Measurements from ENCODE around the gene DERA.
"Not testable (repeated sequence)": the region's sequence is repeated elsewhere in the genome, so short reads cannot be mapped to it uniquely, and the experiment has no call there.

DERA gene

DNA sequence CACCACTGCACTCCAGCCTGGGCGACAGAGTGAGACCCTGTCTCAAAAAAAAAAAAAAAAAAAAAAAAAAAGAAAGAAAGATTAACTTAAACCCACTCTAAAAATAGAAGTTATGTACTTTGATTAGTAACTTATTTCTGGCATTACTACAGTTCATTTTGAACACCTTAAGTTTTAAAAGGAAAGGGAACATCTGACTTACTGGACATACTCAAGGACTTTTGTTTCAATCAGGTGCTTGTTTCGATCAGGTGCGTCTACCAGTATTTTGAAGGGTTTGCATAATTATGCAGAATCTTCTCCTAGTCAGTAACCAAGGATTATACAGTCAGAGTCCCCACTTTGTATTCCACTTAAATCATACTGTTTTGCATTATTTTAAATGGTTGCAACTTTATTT lies 105.6 kb downstream of the DERA start:
- no peak for DNase-seq

DNA sequence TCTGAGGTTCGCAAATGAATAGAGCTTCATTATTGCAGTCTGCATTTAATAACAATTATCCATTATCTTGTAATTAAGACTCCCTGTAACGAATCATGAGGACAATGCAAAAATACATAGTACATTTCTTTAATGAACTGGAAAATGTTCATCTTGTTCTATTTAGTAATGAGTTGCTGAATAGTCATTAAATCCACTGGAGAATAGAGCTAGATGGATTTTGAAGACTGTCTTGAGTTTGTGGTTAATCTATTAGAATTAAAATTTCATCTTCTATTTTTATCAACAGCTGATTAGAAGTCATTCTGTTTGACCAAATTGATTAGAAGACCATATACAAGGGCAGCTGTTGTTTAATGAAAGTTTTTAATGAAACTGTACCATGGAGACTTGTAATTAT lies 107.2 kb downstream of the DERA start:
- no peak for DNase-seq

DNA sequence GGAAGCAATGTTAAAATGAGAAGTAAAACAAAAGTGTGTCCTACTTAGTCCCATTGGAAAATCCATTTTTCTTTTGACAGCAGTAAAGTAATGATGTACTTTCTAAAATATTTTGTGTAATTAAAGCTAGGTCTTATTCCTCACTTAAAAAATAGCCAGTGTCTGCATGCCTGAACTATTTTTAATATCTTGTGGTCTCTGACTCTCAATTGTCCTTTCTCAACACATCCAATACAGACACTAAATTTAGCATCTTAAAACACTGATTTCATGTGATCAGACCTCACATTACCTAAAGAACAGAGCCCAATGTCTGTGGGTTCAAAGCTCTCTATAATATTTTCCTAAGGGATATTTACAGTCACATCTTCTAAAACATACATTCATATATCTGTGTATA lies 108.0 kb downstream of the DERA start:
- DNase-seq, result no peak

DNA sequence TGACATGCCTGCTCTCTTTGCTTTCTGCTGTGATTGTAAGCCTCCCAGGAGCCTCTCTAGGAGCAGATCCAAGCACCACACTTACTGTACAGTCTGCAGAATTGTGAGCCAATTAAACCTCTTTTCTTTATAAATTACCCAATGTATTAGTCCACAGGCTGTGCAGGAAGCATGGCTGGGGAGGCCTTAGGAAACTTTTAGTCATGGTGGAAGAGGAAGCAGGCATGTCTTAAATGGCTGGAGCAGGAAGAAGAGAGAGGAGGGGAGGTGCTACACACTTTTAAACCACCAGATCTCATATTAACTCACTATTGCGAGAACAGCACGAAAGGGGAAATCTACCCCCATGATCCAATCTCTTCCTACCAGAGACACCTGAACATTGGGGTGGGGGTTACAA lies 108.9 kb downstream of the DERA start:
- DNase-seq, result no peak

DNA sequence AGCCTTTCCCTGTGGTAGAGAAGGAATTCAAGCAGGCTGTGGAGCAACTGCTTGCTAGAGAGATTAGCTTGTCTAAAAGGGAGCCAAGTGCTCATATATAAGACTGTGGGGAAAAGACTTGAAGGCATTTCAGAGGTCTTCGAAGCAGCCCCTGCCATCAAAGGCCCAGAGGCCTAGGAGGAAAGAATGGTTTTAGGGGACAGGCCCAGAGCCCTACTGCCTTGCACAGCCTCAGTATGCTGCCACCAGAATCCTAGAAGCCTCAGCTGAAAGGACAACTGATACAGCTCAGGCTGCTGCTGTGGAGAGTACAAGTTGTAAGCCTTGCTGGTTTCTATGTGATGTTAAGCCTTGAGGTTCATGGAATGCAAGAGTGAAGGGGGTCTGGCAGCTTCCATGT lies 109.9 kb downstream of the DERA start:
- DNase-seq, result no peak

DNA sequence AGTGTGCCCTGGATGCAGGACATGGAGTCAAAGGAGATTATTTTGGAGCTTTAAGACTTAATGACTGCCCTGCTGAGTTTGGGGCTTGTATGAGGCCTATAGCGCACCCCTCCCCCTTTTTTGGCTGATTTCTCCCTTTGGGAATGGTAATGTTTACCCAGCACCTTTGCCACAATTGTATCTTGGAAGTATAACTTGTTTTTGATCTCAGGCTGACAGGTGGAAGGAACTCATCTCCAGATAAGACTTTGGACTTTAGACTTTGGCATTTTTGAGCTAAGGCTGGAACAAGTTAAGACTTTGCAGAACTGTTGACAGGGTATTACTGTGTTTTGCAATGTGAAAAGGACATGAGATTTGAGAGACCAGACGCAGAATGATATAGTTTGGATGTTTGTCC lies 110.5 kb downstream of the DERA start:
- no peak for DNase-seq

DNA sequence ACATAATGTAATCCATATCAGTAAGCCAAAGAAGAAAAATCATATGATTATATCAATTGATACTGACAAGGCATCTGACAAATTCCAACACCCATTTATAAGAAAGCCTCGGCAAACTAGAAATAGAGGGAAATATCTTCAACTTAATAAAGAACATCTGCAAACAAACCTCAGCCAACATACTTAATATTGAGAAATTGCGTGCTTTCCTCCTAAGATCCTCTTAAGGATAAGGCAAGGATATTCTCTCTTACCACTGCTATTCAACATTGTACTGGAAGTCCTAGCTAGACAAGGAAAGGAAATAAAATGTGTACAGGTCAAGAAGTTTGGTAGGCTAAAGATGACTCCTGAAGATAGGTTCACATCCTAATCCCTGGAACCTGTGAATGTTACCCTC lies 115.9 kb downstream of the DERA start:
- no peak for DNase-seq

DNA sequence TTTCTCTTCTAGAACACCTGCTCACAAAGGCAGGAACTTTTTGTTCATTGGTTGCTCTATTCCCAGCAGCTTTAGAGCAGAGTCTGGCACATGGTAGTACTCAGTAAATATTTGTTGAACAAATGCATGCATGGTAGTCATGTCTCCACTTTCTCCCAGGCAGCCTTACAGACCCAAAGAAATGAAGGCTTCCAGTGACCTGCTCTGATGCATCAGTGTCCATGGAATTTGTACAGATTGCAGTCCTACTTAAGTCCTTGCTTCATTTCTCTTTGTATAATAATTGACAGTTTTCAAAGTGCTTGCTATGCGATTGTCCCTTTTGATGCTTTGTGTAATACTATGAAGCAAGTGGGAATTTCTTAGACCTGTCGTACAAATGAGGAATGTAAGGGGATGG lies 119.6 kb downstream of the DERA start:
- no peak for DNase-seq

DNA sequence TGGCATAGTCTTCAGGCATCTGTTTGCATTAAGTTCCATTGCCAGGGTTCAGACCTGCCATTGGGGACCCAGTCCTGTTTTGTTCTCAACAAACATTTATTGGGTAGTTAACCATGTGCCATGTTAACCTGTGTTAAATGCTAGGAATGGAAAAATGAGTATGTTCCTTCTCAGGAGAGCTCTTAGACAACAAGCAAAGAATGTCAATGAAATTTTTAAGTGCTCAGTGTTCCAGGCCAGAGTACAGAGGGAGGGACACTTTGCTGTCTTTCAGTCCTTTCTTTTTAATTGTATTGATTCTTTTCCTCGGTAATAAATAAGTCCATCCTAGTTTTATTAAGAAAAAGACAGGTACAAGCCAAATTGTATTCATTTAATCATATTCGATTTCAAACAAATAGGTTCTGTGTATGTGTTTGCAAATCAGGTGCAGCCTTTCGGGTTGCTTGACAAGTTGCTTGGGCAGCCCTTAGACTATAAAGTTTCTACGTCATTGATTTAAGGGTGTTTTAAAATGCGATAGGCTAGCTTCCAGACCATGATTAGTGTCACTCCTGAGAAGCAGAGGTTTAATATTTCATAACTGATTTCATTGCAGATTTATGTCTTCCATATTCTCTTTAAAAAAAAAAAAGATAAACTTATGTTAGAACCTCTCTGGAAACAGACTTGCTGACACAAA lies 123.1 kb downstream of the DERA start:
- DNase-seq, result no peak

DNA sequence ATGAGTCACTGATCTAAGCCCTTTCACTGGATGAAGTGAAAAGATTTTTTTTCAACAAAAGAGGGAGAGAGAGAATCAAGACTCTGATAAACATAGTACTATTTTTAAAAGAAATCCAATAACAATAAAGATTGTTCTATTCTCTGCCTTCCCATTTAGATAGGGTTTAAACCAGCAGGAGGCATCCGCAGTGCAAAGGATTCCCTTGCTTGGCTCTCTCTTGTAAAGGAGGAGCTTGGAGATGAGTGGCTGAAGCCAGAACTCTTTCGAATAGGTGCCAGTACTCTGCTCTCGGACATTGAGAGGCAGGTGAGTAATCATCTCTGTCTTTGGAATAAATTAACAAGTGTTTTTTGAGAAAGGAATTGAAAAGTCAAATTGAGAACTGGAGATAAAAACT lies 124.9 kb downstream of the DERA start:
- no peak for DNase-seq

DNA sequence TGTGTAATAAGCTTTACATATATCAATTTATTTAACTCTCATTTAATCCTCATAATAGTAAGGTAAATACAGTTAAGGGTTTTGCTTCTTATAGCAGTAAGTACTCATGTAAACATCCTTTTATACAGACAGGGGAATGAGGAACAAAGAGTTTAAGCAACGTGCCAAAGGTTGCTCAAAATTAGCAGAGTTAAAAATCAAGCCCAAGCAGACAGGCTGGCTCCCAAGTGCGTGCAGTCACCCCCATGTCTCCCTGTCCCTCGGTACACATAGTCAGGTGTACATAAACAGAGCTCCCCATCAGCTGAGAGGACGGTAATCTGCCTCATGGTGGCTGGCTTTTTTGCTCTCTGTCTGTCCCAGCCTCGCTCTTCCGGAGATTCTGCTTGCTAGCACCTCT lies 126.4 kb downstream of the DERA start:
- no peak for DNase-seq

DNA sequence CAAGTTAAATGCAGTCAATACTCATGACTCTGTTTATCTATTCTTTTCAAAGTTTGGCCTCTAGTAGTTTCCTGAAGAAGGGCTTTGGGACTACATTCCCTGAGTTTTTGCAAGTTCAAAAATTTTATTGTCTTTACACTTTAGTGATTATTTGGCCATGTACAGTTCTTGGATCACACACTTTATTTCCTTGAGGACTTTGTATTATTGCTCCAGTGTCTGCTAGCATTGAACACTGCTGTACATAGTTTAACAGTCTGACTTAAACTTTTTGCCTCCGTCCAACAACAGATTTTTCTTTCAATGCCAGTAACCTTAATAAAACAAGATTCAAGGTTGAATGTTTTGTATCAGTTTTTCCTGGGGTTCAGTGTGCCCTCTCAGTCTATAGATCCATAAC lies 132.3 kb downstream of the DERA start:
- no peak for DNase-seq

DNA sequence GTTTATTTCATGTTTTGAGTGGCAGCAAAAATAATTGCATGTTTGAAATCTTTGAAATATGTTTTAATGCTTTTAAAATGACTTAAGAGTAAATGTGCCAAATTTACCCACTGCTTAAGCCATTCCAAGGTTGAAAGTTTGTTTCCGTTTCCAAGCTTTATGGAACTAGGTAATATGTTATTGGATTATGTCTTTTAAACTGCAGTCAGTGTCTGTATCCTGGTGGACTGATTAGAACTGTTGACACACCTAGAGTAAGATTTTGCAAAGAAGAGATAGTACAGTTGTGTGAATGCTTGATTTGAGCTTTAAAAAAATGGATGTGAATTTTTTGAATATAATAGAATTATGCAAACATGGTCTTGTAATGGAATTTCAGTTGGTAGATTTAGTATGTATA lies 135.1 kb downstream of the DERA start:
- DNase-seq, result no peak

DNA sequence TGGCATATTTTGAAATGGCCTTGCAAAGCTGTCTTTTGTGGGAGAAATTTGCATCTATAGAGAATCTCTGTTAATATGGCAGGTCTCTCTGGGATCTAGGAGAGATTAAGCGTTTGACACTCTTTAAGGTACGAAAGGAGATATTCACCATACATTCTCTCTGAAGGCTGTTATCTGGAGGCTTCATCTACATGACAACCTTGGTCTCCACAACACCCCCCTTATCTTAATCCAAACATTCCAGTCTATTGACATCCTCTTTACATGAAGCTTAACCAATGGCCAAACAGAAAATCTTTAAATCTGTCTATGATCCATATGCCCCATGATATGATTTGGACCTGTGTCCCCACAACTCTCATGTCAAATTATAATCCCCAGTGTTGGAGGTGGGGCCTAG lies 137.4 kb downstream of the DERA start:
- no peak for DNase-seq

DNA sequence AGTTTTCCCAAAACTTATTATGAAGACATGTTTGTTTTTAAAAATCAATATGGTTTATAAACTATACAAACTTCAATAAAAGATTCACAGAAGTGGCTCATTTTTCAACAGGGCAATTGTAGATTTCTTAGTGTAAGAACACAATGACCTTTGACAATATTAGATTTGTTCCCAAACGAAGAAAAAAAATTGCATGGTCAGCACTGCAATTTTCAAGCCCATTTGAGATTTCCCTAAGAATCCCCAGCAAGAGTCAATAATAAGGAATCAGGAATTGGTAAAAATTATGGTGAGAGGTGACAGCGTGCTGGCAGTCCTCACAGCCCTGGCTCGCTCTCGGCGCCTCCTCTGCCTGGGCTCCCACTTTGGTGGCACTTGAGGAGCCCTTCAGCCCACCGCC lies 145.8 kb downstream of the DERA start:
- DNase-seq, result no peak

DNA sequence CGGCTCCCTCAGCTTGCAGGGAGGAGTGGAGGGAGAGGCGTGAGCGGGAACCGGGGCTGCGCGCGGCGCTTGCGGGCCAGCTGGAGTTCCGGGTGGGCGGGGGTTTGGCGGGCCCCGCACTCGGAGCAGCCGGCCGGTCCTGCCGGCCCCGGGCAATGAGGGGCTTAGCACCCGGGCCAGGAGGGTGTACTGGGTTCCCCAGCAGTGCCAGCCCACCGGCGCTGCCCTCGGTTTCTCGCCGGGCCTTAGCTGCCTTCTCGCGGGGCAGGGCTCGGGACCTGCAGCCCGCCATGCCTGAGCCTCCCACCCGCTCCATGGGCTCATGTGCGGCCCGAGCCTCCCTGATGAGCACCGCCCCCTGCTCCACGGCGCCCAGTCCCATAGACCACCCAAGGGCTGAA lies 146.2 kb downstream of the DERA start:
- DNase-seq, result not testable (repeated sequence)

DNA sequence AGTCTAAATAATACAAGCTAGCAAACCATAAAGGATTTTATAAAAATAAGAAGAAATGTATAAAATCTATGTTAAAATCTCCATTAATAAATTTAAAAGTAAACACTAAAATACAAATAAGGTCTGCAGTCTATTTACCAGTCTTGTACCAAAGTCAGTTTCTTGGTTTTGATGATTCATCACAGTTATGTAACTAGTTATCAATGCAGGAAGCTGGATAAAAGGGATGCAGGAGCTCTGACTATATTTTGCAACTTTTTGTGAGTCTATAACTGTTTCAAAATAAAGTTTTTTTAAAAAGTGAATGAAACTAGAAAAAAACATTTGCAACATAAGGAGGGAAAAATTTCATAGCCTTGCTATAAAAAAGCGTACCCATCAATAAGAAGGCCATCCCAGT lies 151.5 kb downstream of the DERA start:
- no peak for DNase-seq

DNA sequence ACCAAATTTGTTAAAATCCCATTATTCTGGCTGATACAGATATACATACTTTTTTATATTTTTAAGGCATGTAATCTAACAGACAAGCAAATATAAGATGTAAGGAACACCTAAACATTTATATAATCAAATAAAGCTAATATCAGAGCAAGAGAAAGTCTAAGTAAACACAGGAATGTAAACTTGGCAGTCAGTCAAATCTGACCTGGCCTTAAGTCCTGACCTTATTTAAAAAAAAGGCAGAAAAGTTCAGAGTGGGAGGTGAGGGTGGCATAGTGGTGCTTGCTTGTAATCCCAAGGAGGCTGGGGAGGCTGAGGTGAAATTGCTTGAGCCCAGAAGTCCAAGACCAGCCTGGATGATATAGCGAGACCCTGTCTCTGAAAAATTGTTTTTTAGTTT lies 152.6 kb downstream of the DERA start:
- DNase-seq, result no peak

DNA sequence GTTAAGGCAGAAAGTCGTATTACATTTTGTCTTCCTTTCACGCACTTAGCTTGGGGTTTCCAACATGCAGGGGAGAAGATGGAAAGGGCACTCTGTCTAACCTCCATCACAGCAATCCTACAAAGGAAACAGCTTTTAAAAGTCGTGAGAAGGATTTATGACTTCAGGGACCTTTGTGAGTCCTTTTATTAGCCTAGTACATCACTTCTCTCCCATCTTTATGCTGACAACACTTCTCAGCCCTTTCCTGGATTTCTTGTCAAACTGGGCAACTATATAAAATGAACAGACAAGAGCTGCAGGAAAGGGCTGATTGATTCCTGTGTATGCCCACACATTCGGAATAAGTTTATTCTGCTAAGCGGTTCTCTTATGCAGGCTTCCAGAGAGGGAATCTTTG lies 159.0 kb downstream of the DERA start:
- DNase-seq, result no peak

DNA sequence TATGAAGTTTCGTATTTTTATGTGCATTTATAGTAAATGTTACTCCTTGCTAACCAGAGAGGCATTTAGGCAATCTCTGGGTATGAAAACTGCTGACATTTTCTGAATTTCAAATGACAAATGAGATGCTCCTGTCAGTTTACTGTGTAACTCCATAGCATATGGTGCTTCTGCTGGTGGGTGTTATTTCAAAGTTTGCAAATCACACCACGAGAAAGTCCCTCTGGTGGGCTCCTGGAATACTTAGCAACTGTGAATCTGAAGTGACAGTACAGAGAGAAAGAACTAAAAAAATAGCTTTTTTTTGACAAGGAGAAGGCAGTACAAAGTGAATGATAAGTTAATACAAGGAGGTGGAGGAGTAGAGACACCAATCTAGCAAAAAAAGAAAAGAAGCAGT lies 161.5 kb downstream of the DERA start:
- DNase-seq, result no peak

DNA sequence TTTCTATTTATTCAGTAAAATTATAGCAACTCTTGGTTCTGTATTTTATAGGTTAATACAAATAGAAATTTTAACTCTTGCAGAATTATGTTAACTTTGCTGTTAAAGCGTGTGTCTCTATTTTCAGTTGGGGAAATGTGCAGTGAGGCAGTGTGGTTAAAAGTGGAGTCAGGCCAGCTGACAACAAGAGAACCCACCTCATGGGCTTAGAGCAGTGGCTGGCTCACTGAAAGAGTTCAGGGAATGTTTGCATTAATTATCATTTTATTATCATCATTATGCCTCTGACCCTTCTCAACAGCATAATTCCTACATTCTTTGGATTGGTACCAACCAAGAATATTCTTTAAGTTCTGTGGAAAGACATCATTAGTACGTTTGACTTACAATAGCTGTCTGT lies 163.8 kb downstream of the DERA start:
- no peak for DNase-seq

DNA sequence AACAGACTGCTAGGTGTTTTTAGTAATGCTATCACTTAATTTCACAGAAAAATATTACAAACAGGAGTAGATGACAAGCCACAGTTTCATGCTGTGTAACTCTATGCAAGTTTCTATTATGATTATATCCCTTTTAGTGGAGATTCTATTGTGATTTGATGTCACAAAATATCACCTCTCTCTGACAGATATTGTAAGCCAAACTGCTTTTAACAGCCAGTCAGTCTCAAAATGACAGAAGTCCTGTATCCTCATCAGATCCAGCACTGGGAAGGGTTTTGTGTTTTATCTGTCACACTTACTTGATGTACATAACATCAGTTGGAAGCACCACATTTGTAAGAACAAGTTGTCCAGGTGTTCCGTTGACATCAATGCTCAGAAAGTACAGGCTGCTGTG lies 164.8 kb downstream of the DERA start:
- DNase-seq, result no peak

DNA sequence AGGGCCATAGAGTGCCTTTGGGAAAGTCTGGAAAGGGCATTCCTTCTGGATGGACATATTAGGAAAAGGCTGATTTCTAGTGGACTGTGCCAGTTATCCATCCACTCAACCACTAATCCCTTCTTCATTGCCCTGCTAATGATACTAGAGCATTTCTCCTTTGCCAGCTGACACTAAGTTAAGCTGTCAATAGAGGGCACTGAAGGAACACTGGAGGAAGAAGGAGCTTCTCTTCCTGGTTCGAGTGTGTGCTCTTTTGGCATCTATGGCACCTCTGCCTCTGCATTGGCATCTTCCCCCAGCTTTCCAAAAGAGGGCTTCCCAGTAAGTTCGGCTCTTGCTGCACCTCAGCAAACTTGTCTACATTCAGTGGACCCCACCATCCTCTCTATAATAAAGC lies 165.4 kb downstream of the DERA start:
- DNase-seq, result no peak

DNA sequence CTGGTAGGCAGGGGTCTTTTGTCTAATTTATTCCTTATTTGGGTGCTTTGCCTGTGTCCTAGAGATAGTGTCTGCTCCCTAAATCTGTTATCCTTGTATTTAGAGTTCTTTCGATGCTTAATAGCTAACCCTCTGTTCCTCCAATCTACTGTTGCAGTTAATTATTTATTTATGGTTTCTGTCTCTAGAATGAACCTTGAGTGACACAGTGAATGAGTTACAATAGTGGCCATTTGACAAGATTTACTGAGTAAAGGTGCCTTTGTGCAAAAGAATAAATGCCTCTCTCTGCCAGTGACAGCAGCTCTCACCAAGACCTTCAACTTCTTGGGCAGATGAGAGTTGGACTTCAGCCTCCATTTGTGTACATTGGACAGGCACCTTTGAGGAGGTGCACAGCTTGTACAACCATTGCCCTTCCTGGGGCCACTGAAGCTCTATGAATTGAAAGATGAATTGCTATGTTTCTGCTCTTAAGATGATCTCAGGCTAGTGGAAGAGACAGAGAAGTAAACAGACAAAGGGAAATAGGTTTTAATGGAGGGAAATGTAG lies 165.9 kb downstream of the DERA start:
- no peak for DNase-seq

DNA sequence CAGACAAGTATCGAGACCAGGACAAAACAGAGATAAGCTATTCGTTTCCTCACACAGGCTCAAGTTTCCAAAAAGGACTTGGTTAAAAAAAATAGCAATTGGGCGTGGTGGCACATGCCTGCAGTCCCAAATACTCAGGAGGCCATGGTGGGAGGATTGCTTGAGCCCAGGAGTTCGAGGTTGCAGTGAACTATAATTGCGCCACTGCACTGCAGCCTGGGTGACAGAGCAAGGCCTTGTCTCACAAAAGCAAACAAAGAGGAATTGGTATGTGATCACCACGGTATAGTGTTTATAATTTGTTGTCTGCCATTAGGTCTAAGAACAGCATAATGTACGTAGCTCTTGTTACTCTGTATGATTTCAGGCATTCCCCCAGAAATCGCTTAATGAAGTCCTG lies 175.3 kb downstream of the DERA start:
- DNase-seq, result no peak

DNA sequence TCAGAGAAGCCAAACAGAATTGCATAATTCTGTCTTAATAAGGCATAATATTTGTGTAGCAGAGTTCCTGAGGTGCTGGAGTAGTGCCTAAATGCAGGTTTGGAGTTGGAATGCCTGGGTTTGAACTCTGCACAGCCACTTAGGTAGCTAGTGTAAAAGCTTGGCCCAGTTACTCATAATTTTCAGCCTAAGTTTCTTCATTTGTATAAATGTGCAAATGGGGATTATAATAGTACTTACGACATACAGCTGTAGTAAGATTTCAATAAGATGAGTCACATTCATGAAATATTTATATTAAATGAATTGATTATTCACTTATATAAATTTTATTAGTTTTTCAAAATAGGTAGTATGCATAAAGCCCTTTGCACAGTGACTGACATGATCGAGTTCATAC lies 175.8 kb downstream of the DERA start:
- no peak for DNase-seq

Measured in activated naive CD4-positive, alpha-beta T cell treated with anti-CD3 and anti-CD28 coated beads, Interleukin-2, amount 50 U/mL, for 16 hours (primary cell).